IMR-90 (cell line): ENCODE measurements around the gene GREB1L. TPM values are rescaled to one million over a fixed set of nuclear protein-coding genes. Genes with fewer than 3 reads are reported as not detected.
"Not testable (repeated sequence)": the region's sequence is repeated elsewhere in the genome, so short reads cannot be mapped to it uniquely, and the experiment has no call there.

Source experiments
- ATAC-seq: fragments of 200-7000 bp; cut with Tn5 transposase; 2 replicates; pipeline ENCODE4 v1.9.1; 2020; ENCODE audit warnings: low read depth, mild to moderate bottlenecking, moderate library complexity
- BruUV-seq: library from RNA; stranded (reverse); fragments of 400-500 nt; replicated peaks from 2 replicates; lab custom pipeline; 2021; lab: Mats Ljungman, UMichigan
- CTCF ChIA-PET: fragments of 300-600 bp; formaldehyde crosslinking; extraction: SDS; loops from one replicate; lab custom pipeline; 2021; ENCODE audit warnings: antibody characterized with exemption; lab: Yijun Ruan, JAX
- POLR2A ChIA-PET: fragments of 300-600 bp; sonication (Branson Sonifier 250); formaldehyde crosslinking; loops from one replicate; lab custom pipeline; 2022; ENCODE audit warnings: antibody characterized with exemption; ENCODE audit not compliant: unreplicated experiment; lab: Charles Lee
- DNase-seq: peaks from one replicate; pipeline ENCODE4 v3.0.0; 2013
- H2AFZ ChIP-seq: replicated peaks from 2 replicates; pipeline ENCODE3; 2013; ENCODE audit warnings: low read length, mild to moderate bottlenecking; ENCODE audit not compliant: poor library complexity
- H2AK5ac ChIP-seq: 2 replicates; pipeline ENCODE4 v1.6.1; 2013; ENCODE audit warnings: low read depth, low read length, inconsistent platforms
- H2AK9ac ChIP-seq: replicated peaks from 2 replicates; pipeline ENCODE3; 2013; ENCODE audit warnings: mild to moderate bottlenecking, low read depth, low read length, moderate library complexity; ENCODE audit not compliant: poor library complexity
- H2BK120ac ChIP-seq: 2 replicates; pipeline ENCODE4 v1.6.1; 2013; ENCODE audit warnings: low read depth, low read length, inconsistent platforms
- H2BK15ac ChIP-seq: 3 replicates; pipeline ENCODE4 v1.6.1; 2013; ENCODE audit warnings: low read depth, low read length, inconsistent platforms
- H2BK20ac ChIP-seq: 2 replicates; pipeline ENCODE4 v1.6.1; 2013; ENCODE audit warnings: low read depth, mild to moderate bottlenecking, inconsistent platforms, low read length, moderate library complexity
- H2BK5ac ChIP-seq: 2 replicates; pipeline ENCODE4 v1.6.1; 2013; ENCODE audit warnings: mild to moderate bottlenecking, low read depth, low read length, inconsistent platforms; ENCODE audit not compliant: poor library complexity, severe bottlenecking
- H3K14ac ChIP-seq: replicated peaks from 2 replicates; pipeline ENCODE4 v1.6.1; 2013; ENCODE audit warnings: low read depth, low read length, inconsistent platforms
- H3K18ac ChIP-seq: 2 replicates; pipeline ENCODE4 v1.6.1; 2013; ENCODE audit warnings: low read depth, low read length, control low read depth
- H3K23ac ChIP-seq: 2 replicates; pipeline ENCODE4 v1.6.1; 2013; ENCODE audit warnings: low read depth, low read length, inconsistent platforms
- H3K27ac ChIP-seq: 2 replicates; pipeline ENCODE4 v1.5.1; 2013; ENCODE audit warnings: mild to moderate bottlenecking, control low read depth, low read length; ENCODE audit not compliant: insufficient read depth
- H3K27me3 ChIP-seq: 2 replicates; pipeline ENCODE4 v1.6.1; 2013; ENCODE audit warnings: low read length; ENCODE audit not compliant: control insufficient read depth, insufficient read depth
- H3K36me3 ChIP-seq: 2 replicates; pipeline ENCODE4 v1.6.1; 2013; ENCODE audit warnings: low read length, mixed read lengths; ENCODE audit not compliant: control insufficient read depth, insufficient read depth
- H3K4ac ChIP-seq: 2 replicates; pipeline ENCODE4 v1.6.1; 2013; ENCODE audit warnings: low read depth, low read length, inconsistent platforms
- H3K4me1 ChIP-seq: 2 replicates; pipeline ENCODE4 v1.6.1; 2013; ENCODE audit warnings: low read length, mixed read lengths; ENCODE audit not compliant: control insufficient read depth, insufficient read depth
- H3K4me2 ChIP-seq: 2 replicates; pipeline ENCODE4 v1.6.1; 2013; ENCODE audit warnings: low read depth, mild to moderate bottlenecking, control low read depth, low read length, moderate library complexity
- H3K4me3 ChIP-seq: 2 replicates; pipeline ENCODE4 v1.5.1; 2013; ENCODE audit warnings: low read depth, mild to moderate bottlenecking, control low read depth, low read length, moderate library complexity; ENCODE audit not compliant: insufficient read depth
- H3K56ac ChIP-seq: 2 replicates; pipeline ENCODE4 v1.6.1; 2013; ENCODE audit warnings: low read length, inconsistent platforms; ENCODE audit not compliant: insufficient read depth; ENCODE audit errors: extremely low read depth
- H3K79me1 ChIP-seq, 2 experiments: 2 replicates each; pipeline ENCODE4 v1.6.1; 2013; ENCODE audit warnings: low read length in 2 of 2, inconsistent platforms in 1 of 2, low read depth in 1 of 2
- H3K9ac ChIP-seq: 2 replicates; pipeline ENCODE4 v1.6.1; 2013; ENCODE audit warnings: low read depth, low read length, control low read depth
- H3K9me1 ChIP-seq: 2 replicates; pipeline ENCODE4 v1.6.1; 2013; ENCODE audit warnings: low read length, inconsistent platforms; ENCODE audit not compliant: insufficient read depth
- H3K9me3 ChIP-seq: 2 replicates; pipeline ENCODE4 v1.6.1; 2013; ENCODE audit warnings: low read length; ENCODE audit not compliant: control insufficient read depth, insufficient read depth
- H4K20me1 ChIP-seq: 2 replicates; pipeline ENCODE4 v1.6.1; 2013; ENCODE audit warnings: low read length, inconsistent platforms; ENCODE audit not compliant: insufficient read depth
- H4K5ac ChIP-seq: 2 replicates; pipeline ENCODE4 v1.6.1; 2013; ENCODE audit warnings: mild to moderate bottlenecking, low read depth, low read length, control low read depth
- H4K8ac ChIP-seq, 2 experiments: 2 replicates each; pipeline ENCODE4 v1.6.1; 2013; ENCODE audit warnings: low read depth in 2 of 2, low read length in 2 of 2, control low read depth in 1 of 2, inconsistent platforms in 1 of 2
- H4K91ac ChIP-seq: 2 replicates; pipeline ENCODE4 v1.6.1; 2013; ENCODE audit warnings: low read depth, low read length, inconsistent platforms; ENCODE audit not compliant: insufficient read depth
- whole genome bisulfite sequencing, 2 experiments: methylation state at CpG; one replicate each; pipeline versions ENCODE4 v1.1.5 to v1.1.7; 2013; ENCODE audit warnings: missing lambda C conversion rate in 2 of 2; ENCODE audit not compliant: insufficient read length in 1 of 2; ENCODE audit errors: extremely low coverage in 2 of 2; 5-methylcytosine and 5-hydroxymethylcytosine counted together
- dilution Hi-C: fragments of 300-500 bp; cut with HindIII; formaldehyde crosslinking; loops from one replicate; pipeline ENCODE4 v1.14.3; 2018; ENCODE audit warnings: low sequenced_read_pairs; ENCODE audit not compliant: unreplicated experiment
- in situ Hi-C: fragments of 300-500 bp; cut with MboI; formaldehyde crosslinking; loops from 3 replicates; pipeline ENCODE4 v1.14.3; 2019; ENCODE audit warnings: low sequenced_read_pairs, inconsistent platforms, mixed read lengths
- intact Hi-C: fragments of 100-400 bp; cut with micrococcal nuclease; formaldehyde crosslinking; loops from 2 replicates; pipeline ENCODE4 v1.10.0; 2022
- polyA plus RNA-seq, 3 experiments: library from polyadenylated mRNA; depleted of rRNA; stranded (reverse); fragments of >200 nt; gene quantifications; 2 replicates each; pipeline ENCODE4 v1.2.3, GENCODE V29; 2012; ENCODE audit warnings: low replicate concordance in 1 of 3
- total RNA-seq: library from RNA; depleted of rRNA; stranded (reverse); fragments of >200 nt; gene quantifications from 2 replicates; pipeline ENCODE4 v1.2.3, GENCODE V29; 2012

GREB1L gene
- total and polyA plus RNA-seq, 2 of the 4 experiments (the other 2 are of a cell fraction), result under 0.01 to 0.02 TPM

- H2BK15ac ChIP-seq, H4K8ac ChIP-seq, H2AFZ ChIP-seq, H2BK120ac ChIP-seq, H3K14ac ChIP-seq, H2BK20ac ChIP-seq, dilution Hi-C loops, H4K5ac ChIP-seq, H3K4ac ChIP-seq, BruUV-seq, H2AK9ac ChIP-seq, H2AK5ac ChIP-seq, in situ Hi-C loops, H3K4me2 ChIP-seq, H3K9ac ChIP-seq, CTCF ChIA-PET, H2BK5ac ChIP-seq, ATAC-seq, DNase-seq, H4K20me1 ChIP-seq, H3K36me3 ChIP-seq, H3K23ac ChIP-seq, H3K79me1 ChIP-seq, H3K9me1 ChIP-seq, H4K91ac ChIP-seq, H3K27ac ChIP-seq, H3K4me3 ChIP-seq, H3K9me3 ChIP-seq, H3K4me1 ChIP-seq, H3K56ac ChIP-seq, POLR2A ChIA-PET, H3K18ac ChIP-seq, H3K27me3 ChIP-seq: not testable (repeated sequence)
- WGBS, 2 experiments, result no CpG with 5 or more reads among the region's 6 CpGs
- intact Hi-C loops, result loop anchor here (10.0 kb wide), 1 partner anchor 107 kb away; no protein-coding TSS in a partner anchor
Observed at GRCh38 chr18:21278218-21278617, 36.2 kb downstream of the GREB1L start.
